HepG2 (cell line): ENCODE measurements around the gene MLXIPL. TPM values are rescaled to one million over a fixed set of nuclear protein-coding genes. Genes with fewer than 3 reads are reported as not detected.

ENCODE experiments used
- BCLAF1 ChIP-seq: fragments of 450-650 bp; IDR thresholded peaks from 2 replicates; pipeline ENCODE4 v1.6.1; 2017; ENCODE audit warnings: mild to moderate bottlenecking
- CC2D1A ChIP-seq: sonication (generic); formaldehyde crosslinking; IDR thresholded peaks from 2 replicates; pipeline ENCODE4 v1.8.1; 2023; ENCODE audit warnings: mild to moderate bottlenecking, missing genetic modification reagents
- ETV5 ChIP-seq: IDR thresholded peaks from 2 replicates; pipeline ENCODE4 v1.6.1; 2018; ENCODE audit warnings: missing biosample characterization, missing genetic modification reagents, inconsistent platforms, borderline replicate concordance
- HDAC2 ChIP-seq: sonication (generic); formaldehyde crosslinking; IDR thresholded peaks from 2 replicates; pipeline ENCODE4 v1.4.0; 2020; ENCODE audit warnings: missing genetic modification reagents
- HNF4G ChIP-seq, 2 experiments: sonication (generic) in 1 of 2; formaldehyde crosslinking in 1 of 2; IDR thresholded peaks; 2 replicates each; pipeline versions ENCODE4 v1.4.0 to v1.6.1; 2011 to 2020; ENCODE audit warnings: borderline replicate concordance in 2 of 2, low read depth in 2 of 2, mild to moderate bottlenecking in 2 of 2, low read length in 1 of 2, missing genetic modification reagents in 1 of 2, moderate library complexity in 1 of 2
- KDM5A ChIP-seq: fragments of 200-600 bp; sonication (generic); IDR thresholded peaks from 2 replicates; pipeline ENCODE4 v1.7.0; 2018; ENCODE audit warnings: antibody characterized with exemption, mild to moderate bottlenecking, low read length, borderline replicate concordance
- MYNN ChIP-seq: sonication (generic); formaldehyde crosslinking; IDR thresholded peaks from 2 replicates; pipeline ENCODE4 v1.4.0; 2020; ENCODE audit warnings: mild to moderate bottlenecking, low read depth, missing genetic modification reagents
- PBX3 ChIP-seq: sonication (generic); formaldehyde crosslinking; IDR thresholded peaks from 2 replicates; pipeline ENCODE4 v1.8.1; 2023; ENCODE audit warnings: missing genetic modification reagents, inconsistent platforms, borderline replicate concordance
- PRDM15 ChIP-seq: sonication (generic); formaldehyde crosslinking; IDR thresholded peaks from 2 replicates; pipeline ENCODE4 v1.4.0; 2020; ENCODE audit warnings: missing genetic modification reagents
- PRMT3 ChIP-seq: sonication (generic); formaldehyde crosslinking; IDR thresholded peaks from 2 replicates; pipeline ENCODE4 v1.8.1; 2022; ENCODE audit warnings: low read depth, mild to moderate bottlenecking, moderate library complexity, missing genetic modification reagents, borderline replicate concordance
- RARA ChIP-seq: IDR thresholded peaks from 2 replicates; pipeline ENCODE4 v1.6.1; 2016; ENCODE audit warnings: missing genetic modification reagents, missing compliant biosample characterization
- RORA ChIP-seq: sonication (generic); formaldehyde crosslinking; IDR thresholded peaks from 2 replicates; pipeline ENCODE4 v1.5.0; 2020; ENCODE audit warnings: mild to moderate bottlenecking, missing genetic modification reagents, moderate library complexity
- RXRB ChIP-seq: IDR thresholded peaks from 2 replicates; pipeline ENCODE4 v1.6.1; 2016; ENCODE audit warnings: borderline replicate concordance, missing genetic modification reagents, missing compliant biosample characterization
- SMC3 ChIP-seq: IDR thresholded peaks from 2 replicates; pipeline ENCODE4 v1.6.1; 2011; ENCODE audit warnings: low read length, improper control_type of control experiment
- ZFP91 ChIP-seq: sonication (generic); formaldehyde crosslinking; IDR thresholded peaks from 2 replicates; pipeline ENCODE4 v1.9.0; 2022; ENCODE audit warnings: missing genetic modification reagents, mild to moderate bottlenecking, borderline replicate concordance
- polyA plus RNA-seq, 8 experiments: library from polyadenylated mRNA; depleted of rRNA in 3 of 8; stranded (reverse) in 7 of 8; unstranded in 1 of 8; fragments of >200 nt; fragmentation: Illumina TruSeq in 4 of 8; extraction: Trizol in 4 of 8; gene quantifications; 2 replicates each; pipeline versions ENCODE4 v1.2.1 to v1.2.3, GENCODE V29; 2011 to 2016; ENCODE audit warnings: low read depth in 4 of 8, missing spikeins in 1 of 8, mixed read lengths in 1 of 8; ENCODE audit not compliant: insufficient read depth in 1 of 8
- total RNA-seq, 5 experiments: library from RNA; depleted of rRNA; stranded (reverse); fragments of >200 nt; fragmentation: Illumina TruSeq; extraction: Trizol; gene quantifications; 2 replicates each; pipeline ENCODE4 v1.2.3, GENCODE V29; 2016; ENCODE audit warnings: low read depth in 1 of 5

Gene MLXIPL
- total and polyA plus RNA-seq, 2 of the 13 experiments (the other 11 are each of a cell fraction or from before 2014, with no cell fraction given): 51.6 to 60.1 TPM

GRCh38 chr7:73652541-73652949 lies 28.2 kb upstream of the MLXIPL start (continued):
- peak; percentile 39; the same call in 1 of the 2 replicates for TF ChIP-seq RXRB (CRISPR knock-in tag)
- no peak for TF ChIP-seq KDM5A
- TF ChIP-seq SMC3: no peak
- TF ChIP-seq HNF4G (IDR thresholded peaks at IDR 0.05; ENCODE audit: borderline replicate concordance, low read depth, low read length): 0 out of 2 replicates have a peak, but pooled peaks have one; percentile 6
- no peak for TF ChIP-seq HNF4G (CRISPR knock-in tag; IDR thresholded peaks at IDR 0.05; ENCODE audit: borderline replicate concordance, low read depth)
- TF ChIP-seq BCLAF1: no peak
- TF ChIP-seq PBX3 (CRISPR knock-in tag): no peak
- no peak for TF ChIP-seq HDAC2 (CRISPR knock-in tag)
- no peak for TF ChIP-seq ETV5 (CRISPR knock-in tag)
- no peak for TF ChIP-seq RORA (CRISPR knock-in tag)
- TF ChIP-seq PRMT3 (CRISPR knock-in tag): no peak
- TF ChIP-seq MYNN (CRISPR knock-in tag): no peak
- TF ChIP-seq ZFP91 (CRISPR knock-in tag): no peak
- TF ChIP-seq PRDM15 (CRISPR knock-in tag): peak; percentile 68
- TF ChIP-seq RARA (CRISPR knock-in tag): peak; percentile 52
- TF ChIP-seq CC2D1A (CRISPR knock-in tag): no peak
- TF ChIP-seq, all 625 proteins: peak for 19
